A172 (cell line): Measurements from ENCODE around the gene GAA. TPM values are rescaled to one million over a fixed set of nuclear protein-coding genes. Genes with fewer than 3 reads are reported as not detected.
"Not testable (repeated sequence)": the region's sequence is repeated elsewhere in the genome, so short reads cannot be mapped to it uniquely, and the experiment has no call there.

Experiments used
- DNase-seq: peaks from one replicate; pipeline ENCODE4 v3.0.0-alpha.2; 2015; ENCODE audit warnings: low spot score
- total RNA-seq: library from RNA; depleted of rRNA; stranded (reverse); fragments of >200 nt; shearing (Covaris generic); gene quantifications from 2 replicates; pipeline ENCODE4 v1.2.3, GENCODE V29; 2014; rRNA removed

GAA gene
- total RNA-seq, 1 experiment from 2014 or later, result 81.7 TPM

DNA sequence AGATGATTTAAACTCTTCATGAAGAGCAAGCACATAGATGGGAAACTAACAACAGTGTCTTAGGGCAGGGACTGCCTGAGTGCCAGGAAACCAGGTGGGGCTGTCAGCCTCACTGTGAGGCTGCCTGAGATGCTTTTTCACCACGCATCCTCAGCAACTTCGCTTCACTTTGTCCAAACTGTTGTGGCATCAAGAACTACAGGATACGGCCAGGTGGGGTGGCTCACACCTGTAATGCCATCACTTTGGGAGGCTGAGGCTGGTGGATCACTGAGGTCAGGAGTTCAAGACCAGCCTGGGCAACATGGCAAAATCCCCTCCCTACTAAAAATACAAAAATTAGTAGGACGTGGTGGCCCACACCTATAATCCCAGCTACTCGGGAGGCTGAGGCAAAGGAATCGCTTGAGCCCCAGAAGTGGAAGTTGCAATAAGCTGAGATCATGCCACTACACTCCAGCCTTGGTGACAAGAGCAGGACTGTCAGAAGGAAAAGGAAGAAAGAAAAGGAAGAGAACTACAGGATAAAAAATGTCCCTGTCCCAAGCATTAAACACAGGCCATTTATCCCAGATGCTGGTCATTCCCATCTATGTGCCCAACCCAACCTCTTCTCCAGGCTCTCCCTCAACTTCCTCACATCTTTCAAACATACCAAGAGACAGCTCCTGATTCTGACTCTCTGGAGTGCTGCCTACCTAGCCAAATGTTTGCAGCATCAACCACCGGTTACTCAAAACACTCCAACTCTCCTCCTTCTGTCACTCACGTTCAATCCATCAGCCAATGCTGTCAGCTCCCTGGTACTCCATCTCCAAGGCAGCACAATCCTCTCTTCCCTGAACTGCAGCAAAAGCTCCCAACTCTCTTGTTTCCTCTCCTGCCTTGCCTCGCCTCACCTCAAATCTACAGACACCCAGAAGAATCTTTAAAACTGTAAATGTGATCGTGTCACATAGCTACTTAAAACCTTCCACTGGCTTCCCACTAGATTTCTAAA is 44.0 kb downstream of the GAA start:
- no peak for DNase-seq

DNA sequence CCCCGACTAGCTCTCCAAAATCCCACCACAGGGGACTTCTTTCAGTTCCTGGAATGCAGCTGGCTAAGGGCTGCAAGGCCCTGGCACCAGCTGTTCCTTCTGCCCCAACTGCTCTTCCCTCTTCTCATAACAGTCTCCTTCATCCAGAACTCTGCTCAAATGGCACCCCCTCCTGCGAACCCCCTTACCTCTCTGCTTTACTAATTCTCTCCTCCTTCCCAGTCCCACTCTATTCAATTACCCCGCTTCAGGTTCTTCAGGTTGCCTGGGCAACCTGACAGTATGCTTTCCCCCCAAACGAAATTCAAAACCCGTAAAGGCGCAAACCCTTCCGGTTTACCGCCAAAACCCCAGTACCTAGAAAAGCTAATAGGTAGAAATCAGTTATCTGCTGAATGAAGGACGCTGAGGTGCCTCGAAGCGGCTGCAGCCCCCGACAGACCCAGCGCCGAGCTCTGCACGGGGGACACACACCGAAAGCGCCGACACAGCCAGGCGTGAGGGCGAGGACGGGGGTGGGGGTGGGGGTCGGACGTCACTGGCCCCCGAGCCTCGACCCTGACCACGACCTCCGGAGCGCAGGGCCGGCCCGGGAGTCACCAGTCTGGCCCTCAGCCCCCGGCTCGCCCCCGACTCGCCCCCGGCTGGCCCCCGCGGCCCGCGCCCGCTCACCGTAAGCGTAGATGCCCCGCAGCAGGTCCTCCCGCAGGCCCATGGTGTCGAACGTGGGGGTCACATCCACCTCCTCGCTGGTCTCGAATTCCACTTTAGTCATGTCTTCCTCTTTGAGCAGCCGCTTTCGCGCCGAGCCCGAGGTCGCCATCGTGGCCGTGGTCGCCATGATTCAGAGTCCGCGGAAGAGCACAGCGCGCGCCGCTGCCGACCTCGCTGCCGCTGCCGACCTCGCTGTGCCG is 45.0 kb downstream of the GAA start:
- no peak for DNase-seq

DNA sequence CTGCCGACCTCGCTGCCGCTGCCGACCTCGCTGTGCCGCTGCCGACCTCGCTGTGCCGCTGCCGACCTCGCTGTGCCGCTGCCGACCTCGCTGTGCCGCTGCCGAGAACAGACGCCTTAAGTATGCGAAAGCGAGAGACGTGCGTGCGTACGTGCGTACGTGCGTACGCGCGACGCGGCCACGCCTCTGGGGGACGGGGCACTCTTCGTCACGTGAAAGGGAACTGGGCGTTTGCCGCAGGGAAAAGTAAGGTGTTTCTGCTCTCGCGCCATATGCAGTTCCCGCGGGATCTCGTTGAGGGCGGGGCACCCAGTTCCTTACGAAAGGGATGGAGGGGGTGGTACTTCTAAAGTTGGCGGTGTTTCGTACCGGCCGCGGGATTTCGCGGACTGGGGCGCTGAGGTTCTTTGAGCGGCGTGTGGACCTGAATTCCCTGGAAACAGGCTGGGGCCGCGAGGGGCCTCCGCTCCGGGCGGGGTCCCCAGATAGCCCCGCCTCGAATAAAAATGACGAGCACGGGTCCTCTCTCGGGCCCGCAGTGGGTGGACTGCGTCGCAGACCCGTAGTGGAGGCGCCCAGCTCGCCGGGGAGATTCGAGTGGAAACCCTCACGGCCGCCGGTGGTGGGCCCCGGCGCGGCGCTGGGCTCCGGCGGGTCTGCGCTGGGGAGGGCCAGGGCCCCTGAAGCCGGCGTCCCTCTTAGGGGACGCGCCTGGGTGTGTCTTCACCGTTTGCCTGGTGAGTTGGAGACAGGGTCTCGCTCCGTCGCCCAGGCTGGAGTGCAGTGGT is 45.8 kb downstream of the GAA start, which contains the start of gene EIF4A3:
Gene EIF4A3 (minus strand): TSS at position 94 of the 788 bp plus-strand sequence. CDS start 167 bp downstream, outside the sequence.
- DNase-seq, result peak; percentile 99

DNA sequence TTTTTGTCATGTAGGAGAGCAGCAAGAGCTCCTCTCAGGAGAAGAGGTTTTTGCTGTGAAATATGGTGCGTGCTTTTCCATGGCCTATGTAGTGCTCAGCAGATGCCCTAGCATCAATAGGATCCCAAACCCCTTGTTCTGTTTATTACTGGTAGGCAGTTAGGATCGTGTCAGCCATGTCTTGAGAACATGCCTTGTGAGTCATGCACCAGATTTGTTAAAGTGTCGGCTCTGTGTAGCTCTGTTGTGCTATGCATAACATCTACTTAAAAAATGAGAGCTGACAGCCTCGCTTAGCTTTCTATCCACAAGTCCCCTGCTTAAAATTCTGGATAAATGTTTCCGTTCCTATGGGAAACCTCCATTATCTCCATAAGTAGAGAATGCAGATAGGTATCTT is 50.0 kb downstream of the GAA start:
- peak; percentile 66 for DNase-seq

DNA sequence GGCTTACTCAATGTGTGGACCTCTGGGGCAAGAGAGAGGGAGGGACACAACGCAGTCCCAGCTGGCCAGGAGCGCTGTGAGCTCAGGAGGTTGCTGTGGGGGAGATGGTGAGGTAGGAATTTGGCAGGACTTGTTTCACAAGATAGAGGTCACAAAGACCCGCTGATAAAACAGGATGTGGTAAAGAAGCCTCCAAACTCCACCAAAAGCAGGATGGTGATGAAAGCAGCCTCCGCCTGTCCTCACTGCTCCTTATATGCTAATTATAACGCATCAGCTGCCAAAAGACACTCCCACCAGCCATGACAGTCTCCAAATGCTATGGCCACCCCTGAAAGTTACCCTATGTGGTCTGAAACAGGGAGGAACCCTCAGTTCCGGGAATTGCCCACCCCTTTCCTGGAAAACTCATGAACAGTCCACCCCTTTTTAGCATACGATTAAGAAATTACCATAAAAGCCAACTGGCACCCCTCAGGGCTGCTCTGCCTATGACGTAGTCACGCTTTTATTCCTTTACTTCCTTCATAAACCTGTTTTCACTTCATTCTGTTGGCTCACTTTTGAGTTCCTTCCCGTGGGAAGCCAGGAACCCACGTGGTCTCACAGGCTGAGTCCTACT is 50.8 kb downstream of the GAA start:
- peak; percentile 93 for DNase-seq

DNA sequence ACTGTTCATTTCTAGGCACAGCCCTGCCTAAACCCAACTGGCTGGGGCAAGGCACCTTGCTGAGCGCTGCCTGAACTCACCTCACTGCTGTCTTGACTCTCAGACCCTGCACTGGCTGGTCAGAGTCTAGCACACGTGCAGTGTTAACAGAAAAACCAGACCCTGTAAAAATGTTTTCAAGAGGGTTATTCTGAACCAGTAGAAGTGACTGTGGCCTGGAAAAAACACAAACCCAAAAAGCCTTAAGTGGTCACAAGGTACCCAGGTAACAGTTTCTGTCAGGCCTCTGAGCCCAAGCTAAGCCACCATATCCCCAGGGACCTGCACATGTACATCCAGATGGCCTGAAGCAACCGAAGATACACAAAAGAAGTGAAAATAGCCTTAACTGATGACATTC is 51.6 kb downstream of the GAA start:
- DNase-seq, result no peak

DNA sequence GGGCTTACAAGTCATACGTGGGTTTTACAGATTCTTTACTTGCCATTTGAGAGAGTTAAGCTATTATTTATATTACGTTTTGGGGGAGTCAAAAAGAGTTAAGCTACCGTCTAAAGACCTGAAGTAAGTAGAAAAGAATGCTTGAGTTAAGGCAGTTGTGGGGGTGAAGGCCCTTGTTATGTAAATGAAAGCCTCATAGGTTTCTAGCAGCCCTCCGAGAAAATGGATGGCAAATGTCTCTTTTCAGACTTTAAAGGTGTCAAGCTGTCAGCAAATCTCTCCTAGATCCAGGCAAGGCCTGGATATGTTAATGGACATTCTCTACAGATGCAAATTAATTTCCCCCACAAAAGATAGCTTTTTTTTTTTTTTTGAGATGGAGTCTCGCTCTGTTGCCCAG is 52.8 kb downstream of the GAA start:
- no peak for DNase-seq

DNA sequence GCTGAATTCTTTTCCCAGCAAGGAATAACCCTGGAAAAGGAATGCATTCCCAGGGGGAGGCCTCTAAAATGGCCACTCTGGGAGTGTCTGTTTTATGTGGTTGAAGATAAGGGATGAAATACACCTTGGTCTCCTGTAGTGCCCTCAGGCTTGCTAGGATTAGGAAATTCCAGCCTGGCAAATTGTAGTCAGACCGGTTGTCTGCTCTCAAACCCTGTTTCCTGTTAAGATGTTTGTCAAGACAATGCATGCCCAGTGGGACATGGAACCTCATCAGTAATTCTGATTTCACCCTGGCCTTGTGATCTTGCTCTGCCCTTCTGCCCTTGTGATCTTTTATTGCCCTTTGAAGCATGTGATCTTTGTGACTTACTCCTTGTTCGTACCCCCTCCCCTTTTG is 54.2 kb downstream of the GAA start:
- not testable (repeated sequence) for DNase-seq

DNA sequence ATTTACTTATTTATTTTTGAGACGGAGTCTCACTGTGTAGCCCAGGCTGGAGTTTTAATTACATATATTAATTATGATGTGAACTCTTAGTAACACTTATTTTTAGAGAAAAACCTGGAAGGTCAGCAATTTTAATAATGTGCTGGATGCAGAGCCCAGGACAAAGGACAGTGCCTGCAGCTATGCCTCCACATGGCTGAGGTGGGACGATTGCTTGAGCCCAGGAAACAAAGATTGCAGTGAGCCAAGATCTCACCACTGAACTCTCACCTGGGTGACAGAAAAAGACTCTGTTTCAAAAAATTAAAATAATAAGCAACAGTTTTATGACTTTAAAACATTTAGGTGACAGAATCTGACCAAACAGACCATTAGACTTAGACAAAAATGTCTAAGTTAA is 57.5 kb downstream of the GAA start:
- DNase-seq, result no peak

DNA sequence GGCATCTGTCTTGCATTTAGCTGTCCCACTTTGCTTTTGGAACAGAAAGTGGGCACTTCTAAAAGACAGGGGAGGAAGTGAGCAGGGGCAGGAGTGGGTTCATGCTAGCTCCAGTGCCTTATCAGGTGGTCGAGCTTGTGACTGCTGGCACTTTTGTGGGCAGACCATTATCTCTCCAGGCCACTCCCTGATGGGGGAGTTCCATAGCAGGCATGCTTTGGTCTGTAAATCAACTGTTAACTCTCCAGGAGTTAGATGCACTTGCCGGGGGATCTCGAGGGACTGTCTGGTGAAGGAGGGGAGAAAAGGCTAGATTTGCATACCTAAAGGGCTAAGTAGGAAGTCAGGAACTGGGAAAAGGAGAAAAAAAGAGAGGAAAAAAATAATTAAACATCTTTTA is 59.2 kb downstream of the GAA start:
- DNase-seq, result no peak

DNA sequence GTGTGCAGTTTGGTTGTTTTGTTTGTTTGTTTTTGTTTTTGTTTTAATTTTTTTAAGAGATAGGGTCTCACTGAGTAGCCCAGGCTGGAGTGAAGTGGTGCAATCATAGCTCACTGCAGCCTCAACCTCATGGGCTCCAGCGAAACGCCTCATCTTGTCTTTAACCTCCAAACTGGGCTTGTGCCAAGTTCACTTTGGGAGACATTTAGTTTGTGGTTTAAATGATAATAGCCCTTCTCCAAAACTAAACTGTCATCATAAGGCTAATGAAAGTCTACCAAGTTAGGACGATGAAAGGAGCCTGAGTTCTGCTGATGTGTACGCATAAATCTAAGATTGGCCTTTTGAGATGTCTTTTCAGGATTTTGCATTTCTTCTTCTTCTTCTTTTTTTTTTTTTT is 62.0 kb downstream of the GAA start:
- DNase-seq, result no peak

DNA sequence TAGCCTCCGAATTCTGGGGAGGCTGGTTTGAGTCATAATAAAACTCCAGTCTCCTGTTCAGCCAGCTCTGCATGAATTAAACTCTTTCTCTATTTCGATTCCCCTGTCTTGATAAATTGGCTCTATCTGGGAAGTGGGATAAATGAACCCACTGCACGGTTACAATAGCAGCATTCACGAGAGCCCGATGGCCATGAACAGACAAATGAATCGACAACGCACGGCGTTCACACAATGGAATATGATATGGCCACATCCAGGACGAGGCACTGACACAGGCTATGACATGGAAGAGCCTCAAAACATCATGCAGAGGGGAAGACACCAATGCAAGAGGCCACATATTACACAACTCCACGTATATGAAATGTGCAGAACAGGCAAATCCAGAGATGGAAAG is 62.8 kb downstream of the GAA start:
- DNase-seq, result no peak

DNA sequence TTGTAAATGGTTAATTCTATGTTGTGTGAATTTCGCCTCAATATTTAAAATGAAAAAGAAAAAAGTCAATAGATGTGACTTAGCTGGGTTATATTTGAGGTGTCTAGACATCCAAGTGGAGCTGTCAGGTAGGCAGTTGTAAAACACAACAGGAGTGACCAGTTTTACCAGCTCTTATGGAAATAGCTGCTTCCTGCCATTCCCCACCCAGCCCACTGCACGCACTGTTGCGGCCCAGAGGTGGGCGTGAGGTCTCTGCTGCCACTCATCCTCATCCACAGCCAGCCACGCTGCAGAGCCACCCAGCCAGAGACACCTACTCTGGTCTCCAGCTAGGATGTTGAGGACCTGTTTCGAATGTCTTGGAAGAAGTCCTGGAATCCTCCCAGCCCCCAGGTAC is 65.1 kb downstream of the GAA start:
- DNase-seq, result no peak

DNA sequence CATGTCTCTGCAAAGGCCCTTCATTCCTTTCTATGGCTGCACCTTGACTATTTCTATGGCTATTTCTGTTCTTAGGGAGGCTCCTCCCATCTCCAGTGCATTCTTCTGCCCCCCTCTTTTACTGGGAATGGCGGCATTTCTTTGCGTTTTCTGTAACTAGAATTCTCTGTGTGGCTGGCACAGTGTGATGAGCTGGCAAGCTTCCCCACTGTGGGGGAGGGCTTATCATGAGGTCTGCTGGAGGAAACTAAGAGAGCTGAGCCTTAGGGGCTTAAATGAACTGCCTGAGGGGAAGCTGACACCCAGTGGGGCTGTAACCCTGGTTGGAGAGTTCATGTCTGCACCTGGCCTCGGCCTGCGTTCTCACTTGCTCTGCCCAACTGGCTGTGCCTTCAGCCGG is 67.0 kb downstream of the GAA start:
- no peak for DNase-seq

DNA sequence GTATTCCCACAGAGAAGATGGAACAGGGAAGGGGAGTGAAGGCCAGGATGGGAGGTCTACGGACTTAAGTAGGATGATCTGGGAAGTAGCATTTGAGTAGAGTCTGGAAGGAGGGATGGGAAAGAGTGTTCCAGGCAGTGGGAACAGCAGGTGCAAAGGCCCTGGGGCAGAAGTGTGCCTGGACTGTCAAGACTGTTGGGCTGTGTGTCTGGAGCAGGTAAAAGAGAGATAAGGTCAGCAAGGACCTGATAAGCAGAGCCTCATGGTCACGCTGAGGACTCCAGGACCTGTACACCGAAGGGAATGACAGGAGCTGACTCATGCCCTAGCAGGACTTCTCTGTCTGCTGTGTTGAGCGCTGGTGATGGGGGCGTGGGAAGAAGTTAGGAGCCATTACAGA is 67.7 kb downstream of the GAA start:
- no peak for DNase-seq

Other genes starting within 250 kb of the GAA start
- 29.8 and 31.7 TPM in 2 replicates for gene TBC1D16, start 65.7 kb upstream of the GAA start, total RNA-seq
- 0.59 and 1.1 TPM in 2 replicates for gene CCDC40, start 64.9 kb upstream of the GAA start, total RNA-seq
- 157 and 184 TPM in 2 replicates for gene EIF4A3, start 45.5 kb downstream of the GAA start, total RNA-seq
- gene CARD14, start 68.4 kb downstream of the GAA start, total RNA-seq, result 0.52 and 6.4 TPM in 2 replicates
- 13.9 and 16.5 TPM in 2 replicates for gene SGSH, start 118.8 kb downstream of the GAA start, total RNA-seq
- 6.4 and 6.9 TPM in 2 replicates for gene SLC26A11, start 118.8 kb downstream of the GAA start, total RNA-seq
- 63.3 and 66.2 TPM in 2 replicates for gene RNF213, start 159.3 kb downstream of the GAA start, total RNA-seq